ENCODE measurements around the gene OTUD4.

Gene OTUD4

GRCh38 chr4:145177511-145177905, 2.9 kb downstream of the OTUD4 start:
- TF ChIP-seq, protein P1, sequence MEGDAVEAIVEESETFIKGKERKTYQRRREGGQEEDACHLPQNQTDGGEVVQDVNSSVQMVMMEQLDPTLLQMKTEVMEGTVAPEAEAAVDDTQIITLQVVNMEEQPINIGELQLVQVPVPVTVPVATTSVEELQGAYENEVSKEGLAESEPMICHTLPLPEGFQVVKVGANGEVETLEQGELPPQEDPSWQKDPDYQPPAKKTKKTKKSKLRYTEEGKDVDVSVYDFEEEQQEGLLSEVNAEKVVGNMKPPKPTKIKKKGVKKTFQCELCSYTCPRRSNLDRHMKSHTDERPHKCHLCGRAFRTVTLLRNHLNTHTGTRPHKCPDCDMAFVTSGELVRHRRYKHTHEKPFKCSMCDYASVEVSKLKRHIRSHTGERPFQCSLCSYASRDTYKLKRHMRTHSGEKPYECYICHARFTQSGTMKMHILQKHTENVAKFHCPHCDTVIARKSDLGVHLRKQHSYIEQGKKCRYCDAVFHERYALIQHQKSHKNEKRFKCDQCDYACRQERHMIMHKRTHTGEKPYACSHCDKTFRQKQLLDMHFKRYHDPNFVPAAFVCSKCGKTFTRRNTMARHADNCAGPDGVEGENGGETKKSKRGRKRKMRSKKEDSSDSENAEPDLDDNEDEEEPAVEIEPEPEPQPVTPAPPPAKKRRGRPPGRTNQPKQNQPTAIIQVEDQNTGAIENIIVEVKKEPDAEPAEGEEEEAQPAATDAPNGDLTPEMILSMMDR (IDR thresholded peaks at IDR 0.05): no peak

GRCh38 chr4:145176641-145177432, 3.6 kb downstream of the OTUD4 start:
- TF ChIP-seq, protein P1 (IDR thresholded peaks at IDR 0.05): no peak

GRCh38 chr4:145171911-145172310, 8.5 kb downstream of the OTUD4 start:
- TF ChIP-seq, protein P1 (IDR thresholded peaks at IDR 0.05): no peak

GRCh38 chr4:145170223-145170622, 10.2 kb downstream of the OTUD4 start:
- TF ChIP-seq, protein P1 (IDR thresholded peaks at IDR 0.05): no peak

DNA sequence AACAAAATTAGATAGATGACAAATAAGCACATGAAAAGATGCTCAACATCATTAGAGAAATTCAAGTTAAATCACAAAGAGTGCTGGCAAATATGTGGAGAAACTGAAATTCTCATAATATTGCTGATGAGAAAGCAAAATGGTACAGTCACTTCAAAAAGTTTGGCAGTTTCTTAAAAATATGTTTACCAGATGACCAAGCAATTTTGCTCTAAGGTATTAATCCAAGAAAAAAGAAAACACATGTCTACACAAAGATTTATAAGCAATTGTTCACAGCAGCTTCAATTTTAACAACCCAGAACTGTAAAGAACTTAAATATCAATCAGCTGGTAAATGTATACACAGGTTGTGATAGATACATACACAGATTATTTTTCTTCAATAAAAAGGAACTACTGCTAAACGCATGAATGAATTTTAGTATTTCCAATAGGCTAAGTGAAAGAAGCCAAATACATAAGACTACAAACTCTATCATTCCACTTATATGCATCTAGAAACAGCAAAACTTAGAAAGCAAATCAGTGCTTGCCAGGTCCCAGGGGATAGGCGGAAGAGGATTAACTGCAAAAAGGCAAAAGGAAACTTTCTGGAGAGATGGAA, 11.7 kb downstream of the OTUD4 start:
- TF ChIP-seq, protein P1 (IDR thresholded peaks at IDR 0.05): no peak

- TF ChIP-seq, protein P1 (IDR thresholded peaks at IDR 0.05): no peak
These were observed 12.5 kb downstream of the OTUD4 start for GRCh38 chr4:145167887-145168286.

DNA sequence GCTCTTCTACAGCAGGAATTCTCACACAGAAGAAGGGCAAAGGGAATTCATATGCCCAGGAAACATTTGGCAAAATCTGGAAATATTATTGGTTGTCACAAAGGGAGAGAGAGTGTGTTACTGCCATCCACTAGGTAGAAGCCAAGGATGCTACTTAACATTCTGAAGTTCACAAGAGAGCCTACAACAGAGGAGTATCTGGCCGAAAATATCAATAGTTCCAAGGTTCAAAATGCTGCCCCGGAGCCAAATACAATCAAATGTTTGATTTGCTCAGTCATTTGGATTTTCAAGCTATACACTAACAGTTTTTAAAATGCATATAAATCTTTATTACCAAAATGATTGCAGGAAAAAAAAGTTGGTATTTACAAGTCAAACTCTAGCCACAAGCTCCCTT, 18.8 kb downstream of the OTUD4 start:
- TF ChIP-seq, protein P1 (IDR thresholded peaks at IDR 0.05): no peak

Data from LNCAP (cell line).